ENCODE data around the gene RAB33A. TPM values are rescaled to one million over a fixed set of nuclear protein-coding genes. Genes with fewer than 3 reads are reported as not detected.

RAB33A gene
- polyA plus RNA-seq, 3 donors: 0.13 to 2.1 (median 1.6) TPM

DNA sequence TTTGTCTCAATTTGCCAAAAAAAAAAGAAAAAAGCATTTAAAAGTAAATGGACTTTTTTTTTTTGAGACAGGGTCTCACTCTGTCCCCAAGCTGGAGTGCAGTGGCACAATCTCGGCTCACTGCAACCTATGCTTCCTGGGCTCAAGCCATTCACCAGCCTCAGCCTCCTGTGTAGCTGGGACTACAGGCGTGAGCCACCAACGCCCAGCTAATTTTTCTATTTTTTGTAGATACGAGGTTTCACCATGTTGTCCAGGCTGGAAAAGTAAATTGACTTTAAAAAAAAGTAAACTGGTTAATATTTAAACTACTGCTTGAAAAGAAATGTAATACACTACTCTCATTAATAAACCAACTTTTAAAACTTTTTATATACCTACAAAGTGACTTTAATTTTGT lies 12.0 kb upstream of the RAB33A start:
- intact Hi-C loops (cut with micrococcal nuclease): no loop called here
- Histone ChIP-seq H2AFZ (ENCODE audit: insufficient read depth, low read depth, low read length, poor library complexity, severe bottlenecking) (no peak overlapping the region), H3K4me3 (replicated peaks in 1 of 3; ENCODE audit: low read depth in 2 of 3, low read length in 3 of 3) (no peak overlapping the region), H3K9ac (ENCODE audit: insufficient read depth, low read length, poor library complexity, severe bottlenecking) (no peak overlapping the region), H3K27me3 (ENCODE audit: control insufficient read depth in 2 of 2, insufficient read depth in 2 of 2, low read length in 2 of 2) (no peaks in the 10 kb centered on the region), H3K36me3 (replicated peaks in 1 of 2; ENCODE audit: control insufficient read depth in 1 of 2, insufficient read depth in 2 of 2, low read length in 2 of 2) (peaks cover 6 to 14% of the 10 kb centered on the region in 2 donors), H4K20me1 (ENCODE audit: insufficient read depth, low read length) (no peaks in the 10 kb centered on the region), H3K4me1 (ENCODE audit: control insufficient read depth in 1 of 2, insufficient read depth in 2 of 2, low read length in 2 of 2) (peaks cover 6 to 8% of the 10 kb centered on the region in 2 donors), H3K27ac (ENCODE audit: low read depth in 1 of 2, low read length in 2 of 2) (no peak overlapping the region), H3K79me2 (ENCODE audit: insufficient read depth, low read length) (peaks cover 39% of the 10 kb centered on the region), H3K4me2 (replicated peaks; ENCODE audit: extremely low read depth, low read length, poor library complexity, severe bottlenecking) (no peak overlapping the region), H3K9me3 (replicated peaks in 1 of 2; ENCODE audit: control insufficient read depth in 1 of 2, insufficient read depth in 1 of 2, low read length in 2 of 2) (no peaks in the 10 kb centered on the region)
- DNase-seq: no peak
- H3K36me3 Mint-ChIP-seq: peaks cover 7 to 15% of the 10 kb centered on the region in 2 donors
- peaks cover 0 to 6% (median 0%) of the 10 kb centered on the region in 3 donors for H3K27me3 Mint-ChIP-seq (ENCODE audit: low read depth in 3 of 3)
- H3K27ac Mint-ChIP-seq: no peak overlapping the region
- TF ChIP-seq, protein P1, sequence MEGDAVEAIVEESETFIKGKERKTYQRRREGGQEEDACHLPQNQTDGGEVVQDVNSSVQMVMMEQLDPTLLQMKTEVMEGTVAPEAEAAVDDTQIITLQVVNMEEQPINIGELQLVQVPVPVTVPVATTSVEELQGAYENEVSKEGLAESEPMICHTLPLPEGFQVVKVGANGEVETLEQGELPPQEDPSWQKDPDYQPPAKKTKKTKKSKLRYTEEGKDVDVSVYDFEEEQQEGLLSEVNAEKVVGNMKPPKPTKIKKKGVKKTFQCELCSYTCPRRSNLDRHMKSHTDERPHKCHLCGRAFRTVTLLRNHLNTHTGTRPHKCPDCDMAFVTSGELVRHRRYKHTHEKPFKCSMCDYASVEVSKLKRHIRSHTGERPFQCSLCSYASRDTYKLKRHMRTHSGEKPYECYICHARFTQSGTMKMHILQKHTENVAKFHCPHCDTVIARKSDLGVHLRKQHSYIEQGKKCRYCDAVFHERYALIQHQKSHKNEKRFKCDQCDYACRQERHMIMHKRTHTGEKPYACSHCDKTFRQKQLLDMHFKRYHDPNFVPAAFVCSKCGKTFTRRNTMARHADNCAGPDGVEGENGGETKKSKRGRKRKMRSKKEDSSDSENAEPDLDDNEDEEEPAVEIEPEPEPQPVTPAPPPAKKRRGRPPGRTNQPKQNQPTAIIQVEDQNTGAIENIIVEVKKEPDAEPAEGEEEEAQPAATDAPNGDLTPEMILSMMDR (IDR thresholded peaks at IDR 0.05): no peak
- H3K4me1 Mint-ChIP-seq: peaks cover 3% of the 10 kb centered on the region
- no peaks in the 10 kb centered on the region for H3K9me3 Mint-ChIP-seq
- 100% methylated on average over 1 of the region's 4 CpGs for WGBS (ENCODE audit: insufficient coverage)
- H3K4me3 Mint-ChIP-seq: no peak overlapping the region

DNA sequence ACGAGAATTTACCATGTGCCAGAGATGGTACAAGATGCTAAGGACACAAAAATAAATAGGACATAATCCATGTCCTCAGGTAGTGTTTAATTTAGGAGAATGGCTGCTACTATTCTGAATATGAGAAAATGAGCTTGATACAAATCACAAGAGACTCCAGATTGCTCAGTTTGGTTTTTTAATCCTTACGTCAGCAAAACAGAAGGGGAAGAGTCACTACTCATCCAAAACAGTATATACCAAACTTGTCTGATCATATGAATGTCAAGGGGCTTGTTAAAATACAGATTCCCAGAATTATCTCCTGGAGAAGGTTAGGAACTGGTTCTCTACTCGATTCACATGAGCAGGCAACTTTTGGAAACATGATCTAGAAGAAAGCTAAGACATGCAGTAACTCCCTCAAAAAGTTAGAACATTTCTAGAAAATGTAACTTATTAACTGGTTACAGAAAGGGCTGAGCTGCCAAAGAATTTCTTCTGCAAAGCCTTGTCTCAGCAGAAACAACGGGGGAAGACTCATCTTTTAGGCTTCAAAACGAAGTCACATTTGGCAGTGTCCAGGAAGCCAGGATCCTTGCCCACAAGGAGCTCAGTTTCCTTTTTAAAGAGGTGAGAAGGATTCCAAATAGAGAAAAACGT lies 9.5 kb upstream of the RAB33A start:
- H3K27ac Mint-ChIP-seq: no peak overlapping the region
- intact Hi-C loops (cut with micrococcal nuclease): no loop called here
- Histone ChIP-seq H3K9me3 (replicated peaks in 1 of 2; ENCODE audit: control insufficient read depth in 1 of 2, insufficient read depth in 1 of 2, low read length in 2 of 2) (no peaks in the 10 kb centered on the region), H3K27me3 (ENCODE audit: control insufficient read depth in 2 of 2, insufficient read depth in 2 of 2, low read length in 2 of 2) (no peaks in the 10 kb centered on the region), H2AFZ (ENCODE audit: insufficient read depth, low read depth, low read length, poor library complexity, severe bottlenecking) (no peak overlapping the region), H3K4me3 (replicated peaks in 1 of 3; ENCODE audit: low read depth in 2 of 3, low read length in 3 of 3) (no peak overlapping the region), H3K79me2 (ENCODE audit: insufficient read depth, low read length) (peaks cover 43% of the 10 kb centered on the region), H3K36me3 (replicated peaks in 1 of 2; ENCODE audit: control insufficient read depth in 1 of 2, insufficient read depth in 2 of 2, low read length in 2 of 2) (no peaks in the 10 kb centered on the region), H4K20me1 (ENCODE audit: insufficient read depth, low read length) (no peaks in the 10 kb centered on the region), H3K4me1 (ENCODE audit: control insufficient read depth in 1 of 2, insufficient read depth in 2 of 2, low read length in 2 of 2) (peaks cover 14 to 19% of the 10 kb centered on the region in 2 donors), H3K27ac (ENCODE audit: low read depth in 1 of 2, low read length in 2 of 2) (no peak overlapping the region), H3K9ac (ENCODE audit: insufficient read depth, low read length, poor library complexity, severe bottlenecking) (no peak overlapping the region), H3K4me2 (replicated peaks; ENCODE audit: extremely low read depth, low read length, poor library complexity, severe bottlenecking) (no peak overlapping the region)
- DNase-seq: no peak
- H3K4me1 Mint-ChIP-seq: peaks cover 14% of the 10 kb centered on the region
- TF ChIP-seq, protein P1 (IDR thresholded peaks at IDR 0.05): no peak
- WGBS (ENCODE audit: insufficient coverage): 60% methylated on average over 1 of the region's 6 CpGs
- peaks cover 0 to 9% (median 0%) of the 10 kb centered on the region in 3 donors for H3K27me3 Mint-ChIP-seq (ENCODE audit: low read depth in 3 of 3)
- H3K4me3 Mint-ChIP-seq: no peak overlapping the region
- peaks cover 0 to 9% of the 10 kb centered on the region in 2 donors for H3K36me3 Mint-ChIP-seq
- H3K9me3 Mint-ChIP-seq: peaks cover 0 to 3% (median 0%) of the 10 kb centered on the region in 7 donors
